ENCODE results near the gene PKIG. TPM values are rescaled to one million over a fixed set of nuclear protein-coding genes. Genes with fewer than 3 reads are reported as not detected.

PKIG gene
- 25.4 and 26.7 TPM in 2 replicates for total RNA-seq (2021; fragmentation: NEBNext Ultra II Directional; extraction: Animal tissue kit (Norgen Biotek cat#: 25700))
- 34.3 and 37.5 TPM in 2 replicates for polyA plus RNA-seq (2011; rRNA removed)
- polyA plus RNA-seq (2011; cell fraction: cytosol; rRNA removed), result 33.3 TPM
- 21.0 TPM for polyA plus RNA-seq (2011; cell fraction: nucleus; rRNA removed)
- polyA plus RNA-seq (2012, experiment 1 of 2), result 23.8 to 29.8 TPM (median 27.7 TPM) in 4 replicates
- polyA plus RNA-seq (2012, experiment 2 of 2), result 38.2 TPM
- polyA plus RNA-seq (2013, experiment 1 of 2), result 32.9 TPM
- polyA plus RNA-seq (2013, experiment 2 of 2), result 35.0 TPM
- polyA minus RNA-seq (2011; rRNA and poly(A)+ RNA removed), result 8.6 and 9.8 TPM in 2 replicates
- 11.9 TPM for polyA minus RNA-seq (2011; cell fraction: cytosol; rRNA and poly(A)+ RNA removed)
- polyA minus RNA-seq (2011; cell fraction: nucleus; rRNA and poly(A)+ RNA removed), result 7.6 TPM
- long read RNA-seq, experiment 1, transcript PKIG-201 (2 exons, 1,153 nt), result minor isoform, 6 of 29 reads
- long read RNA-seq, experiment 1, transcript PKIG-207 (4 exons, 1,191 nt), result major isoform, 8 of 29 reads
- long read RNA-seq, experiment 1, partial matches to known transcripts, result 12 of 29 reads
- long read RNA-seq, experiment 1, other reads (novel, unspliced or antisense), result 2 of 29 reads
- long read RNA-seq, experiment 2, partial matches to known transcripts, result 6 of 14 reads
- long read RNA-seq, experiment 2, other reads (novel, unspliced or antisense), result 3 of 14 reads

DNA sequence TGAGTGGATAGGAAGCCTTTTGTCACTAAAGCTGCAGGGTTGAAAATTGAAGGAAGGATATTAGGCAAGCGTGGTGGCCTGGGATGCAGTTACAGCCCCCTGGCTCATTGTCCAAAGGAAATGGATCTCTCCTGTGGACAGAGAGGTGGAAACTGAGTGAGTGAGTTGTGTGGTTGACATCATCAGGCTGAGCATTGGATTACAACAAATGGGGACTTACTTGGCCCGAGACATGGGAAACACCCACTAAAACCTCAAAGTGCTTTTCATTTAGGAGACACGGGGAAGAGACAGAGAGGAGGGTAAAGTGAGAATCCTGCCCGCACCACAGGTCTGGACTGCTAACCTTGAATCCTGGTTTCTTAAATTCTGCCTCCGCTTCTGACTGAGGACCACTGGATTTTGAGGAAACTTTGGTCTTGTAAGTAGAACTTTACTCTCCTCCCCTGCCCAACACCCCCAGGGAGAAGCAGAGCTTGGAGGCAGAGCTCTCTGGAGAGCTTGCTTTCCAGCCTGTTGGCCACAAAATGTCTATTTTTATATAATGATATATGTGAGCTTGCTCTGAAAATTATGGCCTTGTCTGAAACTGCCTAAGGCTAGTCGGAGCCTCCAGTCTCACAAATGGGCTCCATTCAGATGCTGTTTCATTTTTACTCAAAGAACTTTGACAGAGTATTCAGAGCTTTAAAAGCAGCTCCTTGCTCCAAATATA is at the start of gene PKIG:
PKIG (plus strand) TSS at position 269 of the 715 bp plus-strand sequence. CDS start 31,978 bp downstream, outside the sequence.
- Histone ChIP-seq H3K4ac (replicated peaks; ENCODE audit: insufficient read length, low read depth, low read length) (no peak within 1 kb of the TSS), H4K5ac (ENCODE audit: insufficient read length, low read depth, low read length) (no peak within 1 kb of the TSS), H4K8ac (ENCODE audit: extremely low read depth, insufficient read depth, low read length) (no peak within 1 kb of the TSS), H3K36me3 (ENCODE audit: control insufficient read depth in 2 of 4, insufficient read depth in 4 of 4, low read length in 3 of 4) (no peaks in the 10 kb centered on the region), H2BK5ac (ENCODE audit: low read depth, low read length) (no peak within 1 kb of the TSS), H2AFZ (ENCODE audit: low read length) (no peak within 1 kb of the TSS), H3K4me1 (replicated peaks in 1 of 4; ENCODE audit: control insufficient read depth in 3 of 4, insufficient read depth in 4 of 4, low read length in 3 of 4) (peaks cover 7 to 17% (median 11%) of the 10 kb centered on the region in 4 experiments), H2BK12ac (ENCODE audit: low read depth, low read length) (no peak within 1 kb of the TSS), H3K56ac (replicated peaks; ENCODE audit: insufficient read length, low read depth, low read length) (no peak within 1 kb of the TSS), H2BK120ac (replicated peaks; ENCODE audit: low read depth, low read length) (no peak within 1 kb of the TSS), H2AK5ac (ENCODE audit: low read depth, low read length) (no peak within 1 kb of the TSS), H4K20me1 (replicated peaks in 1 of 2; ENCODE audit: control insufficient read depth in 1 of 2, insufficient read depth in 2 of 2, low read length in 2 of 2) (peaks cover 0 to 1% of the 10 kb centered on the region in 2 experiments), H3K4me2 (ENCODE audit: insufficient read depth in 1 of 2, low read depth in 2 of 2, low read length in 2 of 2) (no peak within 1 kb of the TSS; a peak in 1 of 4 replicates), H2BK15ac (ENCODE audit: low read length) (no peak within 1 kb of the TSS; the same call in 1 of the 2 replicates), H3K23ac (ENCODE audit: insufficient read length) (no peak within 1 kb of the TSS), H3K27ac (ENCODE audit: low read depth, low read length) (no peak within 1 kb of the TSS), H3K9ac (replicated peaks in 1 of 4; ENCODE audit: extremely low read depth in 1 of 4, low read depth in 3 of 4, low read length in 3 of 4) (no peak within 1 kb of the TSS), H3K14ac (ENCODE audit: insufficient read length) (no peak within 1 kb of the TSS), H3K27me3 (replicated peaks in 1 of 4; ENCODE audit: control insufficient read depth in 3 of 4, extremely low read depth in 1 of 4, insufficient read depth in 3 of 4, low read length in 3 of 4) (no peaks in the 10 kb centered on the region), H3K18ac (ENCODE audit: extremely low read depth, low read length) (no peak within 1 kb of the TSS), H3K23me2 (ENCODE audit: low read depth, low read length) (no peaks in the 10 kb centered on the region), H3K4me3 (ENCODE audit: extremely low read depth in 1 of 4, insufficient read depth in 2 of 4, low read depth in 3 of 4, low read length in 4 of 4) (no peak within 1 kb of the TSS), H3K9me3 (ENCODE audit: insufficient read depth in 2 of 2, low read depth in 1 of 2, low read length in 1 of 2) (no peaks in the 10 kb centered on the region), H4K91ac (replicated peaks; ENCODE audit: insufficient read length, low read length) (no peak within 1 kb of the TSS), H3K79me1 (ENCODE audit: low read depth, low read length) (peaks cover 2% of the 10 kb centered on the region; the same call in 1 of the 2 replicates), H3K79me2 (ENCODE audit: control insufficient read depth in 1 of 2, insufficient read depth in 2 of 2, low read length in 2 of 2) (no peaks in the 10 kb centered on the region), H2BK20ac (ENCODE audit: low read length) (no peak within 1 kb of the TSS)
- CTCF ChIA-PET (ENCODE audit: partially characterized antibody), result interaction anchor here (0.8 to 3.0 kb wide), 7 partner anchors 9 to 364 kb away, joined by 3 to 11 read pairs (median 4); no protein-coding TSS in a partner anchor
- no peak for DNase-seq (ENCODE audit: low read depth in 1 of 2, low spot score in 2 of 2)
- no peak for FAIRE-seq
- WGBS, 2 experiments (ENCODE audit: extremely low coverage in 1 of 2, insufficient coverage in 1 of 2, insufficient read length in 1 of 2, insufficient replicate concordance in 2 of 2, low coverage in 1 of 2, low lambda C conversion rate in 2 of 2, missing lambda C conversion rate in 1 of 2), result 84% methylated on average over 6 of the region's 6 CpGs; no CpG with 5 or more reads in 1 of the 2 experiments
- POLR2A ChIA-PET (ENCODE audit: partially characterized antibody), result no interaction called here
- TF ChIP-seq FOSL1 (IDR thresholded peaks at IDR 0.05; ENCODE audit: insufficient read depth, low read depth, low read length) (no peak), SP2 (IDR thresholded peaks at IDR 0.05; ENCODE audit: low read length) (no peak), CHD1 (IDR thresholded peaks at IDR 0.05; ENCODE audit: low read depth, low read length) (no peak), POLR2AphosphoS5 (IDR thresholded peaks at IDR 0.05; ENCODE audit: low read depth, low read length) (no peak), BRCA1 (IDR thresholded peaks at IDR 0.05; ENCODE audit: low read depth, low read length) (no peak), POLR2A (IDR thresholded peaks at IDR 0.05; ENCODE audit: control extremely low read depth in 1 of 2, low read depth in 2 of 2, low read length in 2 of 2) (no peak), RAD21 (IDR thresholded peaks at IDR 0.05 in 1 of 2, conservative IDR thresholded peaks at IDR 0.05 in 1 of 2; ENCODE audit: low read depth in 2 of 2, low read length in 2 of 2) (no peak), CEBPB (IDR thresholded peaks at IDR 0.05; ENCODE audit: low read depth, low read length) (no peak), CTBP2 (IDR thresholded peaks at IDR 0.05; ENCODE audit: borderline replicate concordance, insufficient read depth, insufficient read length, low read length) (no peak)
